GM21381 (cell line): ENCODE measurements around the gene MYOM3.

Experiments used
- ATAC-seq: cut with Tn5 transposase; IDR thresholded peaks from one replicate; pipeline ENCODE4 v1.9.1; 2021; ENCODE audit warnings: mild to moderate bottlenecking, moderate library complexity; ENCODE audit not compliant: unreplicated experiment

The MYOM3 gene

DNA sequence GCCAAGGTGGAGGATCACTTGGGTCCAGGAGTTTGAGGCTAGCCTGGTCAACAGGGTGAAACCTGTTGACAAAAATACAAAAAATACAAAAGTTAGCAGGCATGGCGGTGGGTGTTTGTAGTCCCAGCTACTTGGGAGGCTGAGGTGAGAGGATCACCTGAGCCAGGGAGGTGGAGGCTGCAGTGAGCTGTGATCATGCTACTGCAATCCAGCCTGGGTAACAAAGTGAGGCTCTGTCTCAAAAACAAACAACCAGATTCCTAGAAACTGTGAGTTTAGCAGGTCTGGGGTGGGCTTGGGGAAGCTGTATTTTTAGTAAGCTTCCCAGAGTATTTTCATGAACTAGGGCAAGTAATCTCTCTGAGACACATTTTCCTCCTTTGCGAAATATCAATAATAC is 5.2 kb upstream of the MYOM3 start:
- no peak for ATAC-seq

DNA sequence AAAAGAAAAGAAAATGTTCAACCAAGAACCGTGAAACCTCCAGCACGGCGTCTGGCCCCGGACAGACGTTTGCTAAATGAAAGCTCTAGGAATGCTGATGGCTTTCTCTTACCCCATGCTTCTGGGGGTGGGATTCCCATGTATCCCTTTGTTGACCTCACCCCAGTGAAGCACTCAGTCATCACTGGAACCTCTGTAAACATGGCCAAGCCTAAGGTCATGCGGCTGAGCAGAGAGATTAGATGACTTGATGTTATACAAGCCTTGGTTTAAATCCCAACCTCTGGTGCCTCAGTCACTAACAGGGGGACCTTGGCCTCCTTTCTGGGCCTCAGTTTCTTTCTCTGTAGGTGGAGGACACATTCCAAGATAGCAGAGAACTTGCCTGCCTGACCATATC is 2.8 kb upstream of the MYOM3 start:
- no peak for ATAC-seq

DNA sequence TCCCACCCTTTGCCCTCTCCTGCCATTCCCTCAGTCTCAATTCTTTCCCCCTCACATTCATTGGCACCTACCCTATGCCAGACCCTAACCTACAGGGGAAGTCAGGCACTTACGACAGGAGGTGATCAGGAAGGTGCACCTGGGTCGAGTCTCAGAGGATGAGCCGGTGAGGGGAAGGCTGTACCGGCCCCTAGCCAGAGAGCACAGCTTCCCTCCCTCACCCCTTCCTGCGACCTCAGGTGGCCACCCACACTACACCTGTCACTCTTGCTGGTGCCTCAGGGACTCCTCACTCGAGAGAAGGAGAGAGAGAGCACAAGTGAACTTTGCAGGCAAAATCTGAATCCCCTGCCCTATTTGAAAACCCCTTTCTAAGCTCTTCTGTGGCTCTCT is 1.7 kb upstream of the MYOM3 start:
- ATAC-seq: no peak

DNA sequence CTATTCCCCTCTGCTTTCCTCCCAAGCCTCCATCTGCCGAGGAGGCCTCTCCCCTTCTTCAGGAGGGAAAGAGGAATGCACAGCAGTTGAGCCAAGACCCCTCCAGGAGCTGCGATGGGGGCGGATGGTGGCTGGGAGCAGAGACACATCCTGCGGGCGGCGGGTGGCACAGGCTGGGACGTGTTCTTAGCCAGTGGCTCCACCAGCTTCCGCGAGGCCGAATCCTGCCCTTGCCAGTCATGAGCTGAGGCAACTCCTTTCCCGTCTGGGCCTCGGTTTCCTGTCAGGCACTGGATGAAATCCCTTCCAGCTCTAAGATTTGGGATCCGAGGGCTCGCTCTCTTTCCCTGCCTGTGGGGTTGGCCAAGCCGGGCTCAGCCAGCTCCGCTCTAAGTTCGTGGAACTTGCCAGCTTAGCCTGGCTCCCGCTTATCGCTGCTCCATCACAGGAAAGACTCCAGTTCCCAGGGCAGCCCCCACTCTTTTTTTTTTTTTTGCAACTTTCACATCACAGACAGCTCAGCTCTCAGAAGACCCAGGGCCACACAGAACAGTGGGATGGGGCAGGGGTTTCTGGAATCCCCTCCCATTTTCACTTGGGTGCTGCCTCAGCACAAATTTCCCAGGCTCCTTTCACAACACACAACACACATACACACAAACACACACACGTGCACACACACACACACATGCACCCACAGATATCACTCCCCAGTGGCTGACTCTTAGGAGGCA is 506 bp downstream of the MYOM3 start:
- no peak for ATAC-seq

DNA sequence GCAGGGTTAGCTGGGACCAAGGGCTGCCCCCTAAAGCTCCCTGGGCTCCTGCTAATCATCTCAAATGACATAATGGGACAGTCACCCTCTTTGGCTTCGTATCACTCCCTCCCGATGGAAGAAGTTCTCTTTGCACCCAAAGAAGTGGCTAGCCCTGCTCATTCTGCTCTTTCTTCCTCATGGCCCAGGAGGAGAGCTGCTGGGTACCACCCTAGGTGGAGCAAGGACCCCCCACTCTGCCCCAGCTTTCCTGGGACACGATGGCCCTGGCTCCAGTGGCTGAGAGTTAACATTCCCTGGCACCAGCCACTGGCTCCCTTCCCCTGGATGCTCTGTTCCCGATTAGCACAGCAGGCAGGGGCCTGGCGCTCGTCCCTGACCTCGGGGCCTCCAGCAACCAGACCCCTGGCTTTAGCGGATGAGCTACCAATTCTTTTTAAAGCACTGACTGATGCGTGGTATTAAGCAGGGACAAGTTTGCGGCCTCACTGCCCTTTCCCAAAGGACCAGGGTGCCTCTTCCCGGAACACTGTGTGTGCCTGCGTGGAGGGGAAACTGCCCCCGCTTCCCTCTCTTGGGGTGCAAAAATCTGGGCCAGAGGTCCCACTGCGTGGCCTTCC is 1.2 kb downstream of the MYOM3 start:
- ATAC-seq: no peak

DNA sequence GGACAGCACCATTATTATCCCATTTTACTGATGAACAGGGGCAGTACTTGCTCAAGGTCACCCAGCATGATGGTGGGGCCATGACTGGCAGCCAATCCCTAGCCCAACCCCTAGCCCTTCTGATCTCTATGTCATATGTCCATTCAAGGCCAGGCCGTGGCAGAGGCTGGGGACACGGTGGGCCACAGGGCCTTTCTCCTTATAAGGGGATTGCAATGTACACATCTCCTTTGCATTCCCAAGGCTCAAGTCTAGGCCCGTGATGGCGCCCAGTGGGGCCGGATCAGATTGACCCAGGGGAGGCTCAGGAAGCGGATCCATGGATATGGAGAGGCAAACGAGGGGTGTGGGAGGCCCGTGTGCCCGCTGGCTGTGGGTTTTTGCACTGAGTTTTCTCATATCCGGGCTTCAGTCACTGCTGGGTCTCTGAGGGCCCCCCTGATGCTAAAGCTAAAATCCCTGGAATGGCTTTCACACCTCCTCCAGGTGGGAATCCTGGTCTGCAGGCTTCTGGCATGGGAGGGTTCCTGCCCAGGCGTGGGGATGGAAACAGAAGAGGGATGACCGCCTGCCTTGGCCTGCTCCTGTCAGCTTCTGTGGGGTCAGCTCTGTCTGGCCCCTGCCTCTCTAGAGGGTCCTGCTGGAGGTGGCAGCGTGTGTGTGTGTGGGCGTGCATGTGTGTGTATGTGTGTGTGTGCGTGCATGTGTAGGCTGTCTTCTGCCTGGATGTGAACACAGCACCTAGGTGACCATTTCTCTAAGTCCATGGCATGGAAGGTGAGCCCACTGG is 2.1 kb downstream of the MYOM3 start:
- ATAC-seq: no peak

DNA sequence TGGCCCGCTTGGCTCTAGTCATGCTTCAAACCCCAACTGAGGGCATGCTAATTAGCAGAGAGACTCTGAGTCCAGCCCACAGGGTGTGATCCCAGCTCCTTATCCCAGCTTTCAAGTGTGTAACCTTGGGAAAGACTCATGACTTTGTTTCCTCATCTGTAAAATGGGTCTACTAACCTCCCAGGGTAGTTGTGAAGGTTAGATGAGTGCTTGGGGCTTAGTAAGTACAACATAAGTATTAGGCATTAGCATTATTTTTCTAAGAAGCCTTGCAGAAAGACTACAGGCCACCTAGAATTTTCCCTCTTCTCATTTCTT is 2.8 kb downstream of the MYOM3 start:
- ATAC-seq: no peak

DNA sequence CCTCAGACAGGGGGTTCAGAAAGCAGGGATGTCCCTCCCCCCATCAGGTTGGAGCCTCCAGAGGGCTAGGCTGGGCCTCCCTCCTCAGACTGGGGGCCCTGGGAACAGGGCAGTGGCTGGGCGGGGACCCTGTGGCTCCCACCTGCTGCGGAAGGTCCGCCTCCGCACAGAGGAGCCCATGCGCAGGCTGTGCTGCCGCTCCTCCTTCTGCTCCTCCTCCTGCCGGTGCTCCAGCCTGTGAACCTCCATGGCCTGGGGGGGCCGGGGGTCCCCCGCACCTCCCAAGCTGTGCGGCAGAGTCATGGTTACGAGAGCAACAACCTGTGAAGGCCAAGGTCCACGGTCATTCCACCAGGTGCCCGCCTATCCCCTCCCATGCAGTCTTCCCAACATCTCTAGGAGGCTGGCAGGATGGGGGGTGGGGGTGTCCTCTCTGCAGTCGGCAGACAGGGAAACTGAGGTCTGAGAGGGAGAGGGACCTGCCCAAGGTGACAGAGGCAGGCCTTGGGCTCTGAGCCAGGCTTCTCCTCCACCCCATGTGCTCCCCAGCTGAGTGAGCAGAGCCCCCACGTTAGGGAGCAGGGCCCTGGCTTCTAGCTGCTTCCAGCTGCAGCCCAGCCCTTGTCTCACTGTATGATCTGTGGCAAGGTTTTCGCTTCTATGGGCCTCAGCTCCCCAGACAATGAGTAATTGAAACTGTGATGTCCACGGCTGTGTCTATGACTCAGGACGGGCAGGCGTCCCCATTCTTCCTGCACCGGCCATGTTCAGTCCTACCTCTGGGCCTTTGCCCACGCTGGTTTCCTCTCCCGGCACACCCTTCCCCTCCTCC is 3.4 kb downstream of the MYOM3 start:
- ATAC-seq: no peak

DNA sequence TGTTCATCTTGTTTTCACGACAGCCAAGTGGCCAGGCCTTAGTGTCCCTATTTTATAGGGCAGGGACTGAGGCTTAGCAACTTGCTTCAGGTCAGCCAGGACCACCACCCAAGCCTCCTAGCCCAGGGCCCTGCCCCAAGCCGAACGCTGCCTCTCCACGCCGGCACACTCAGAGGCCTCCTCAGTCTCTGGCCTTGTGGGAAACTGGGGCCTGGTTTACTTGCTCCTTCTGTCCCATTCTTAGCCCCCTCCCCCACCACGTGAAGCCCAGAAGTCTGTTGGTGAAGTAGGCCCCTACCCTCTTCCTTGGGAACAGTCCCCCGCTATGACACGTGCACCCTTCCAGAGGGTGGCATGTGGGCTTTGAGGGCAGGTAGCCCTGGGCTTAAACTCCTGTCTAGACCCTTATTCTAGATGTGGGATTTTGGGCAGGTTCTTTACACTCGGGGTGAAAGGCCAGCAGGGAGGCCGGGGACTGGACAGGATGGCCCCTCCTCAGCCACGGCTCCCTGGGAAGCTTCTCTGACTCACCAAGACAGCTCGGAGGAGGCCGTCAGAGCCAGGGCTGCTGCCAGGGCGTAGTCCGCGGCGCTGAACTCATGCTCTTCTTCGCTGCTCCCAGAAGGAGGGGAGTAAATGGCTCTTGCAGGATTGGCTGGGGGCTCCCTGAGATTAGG is 4.3 kb downstream of the MYOM3 start:
- ATAC-seq: no peak

DNA sequence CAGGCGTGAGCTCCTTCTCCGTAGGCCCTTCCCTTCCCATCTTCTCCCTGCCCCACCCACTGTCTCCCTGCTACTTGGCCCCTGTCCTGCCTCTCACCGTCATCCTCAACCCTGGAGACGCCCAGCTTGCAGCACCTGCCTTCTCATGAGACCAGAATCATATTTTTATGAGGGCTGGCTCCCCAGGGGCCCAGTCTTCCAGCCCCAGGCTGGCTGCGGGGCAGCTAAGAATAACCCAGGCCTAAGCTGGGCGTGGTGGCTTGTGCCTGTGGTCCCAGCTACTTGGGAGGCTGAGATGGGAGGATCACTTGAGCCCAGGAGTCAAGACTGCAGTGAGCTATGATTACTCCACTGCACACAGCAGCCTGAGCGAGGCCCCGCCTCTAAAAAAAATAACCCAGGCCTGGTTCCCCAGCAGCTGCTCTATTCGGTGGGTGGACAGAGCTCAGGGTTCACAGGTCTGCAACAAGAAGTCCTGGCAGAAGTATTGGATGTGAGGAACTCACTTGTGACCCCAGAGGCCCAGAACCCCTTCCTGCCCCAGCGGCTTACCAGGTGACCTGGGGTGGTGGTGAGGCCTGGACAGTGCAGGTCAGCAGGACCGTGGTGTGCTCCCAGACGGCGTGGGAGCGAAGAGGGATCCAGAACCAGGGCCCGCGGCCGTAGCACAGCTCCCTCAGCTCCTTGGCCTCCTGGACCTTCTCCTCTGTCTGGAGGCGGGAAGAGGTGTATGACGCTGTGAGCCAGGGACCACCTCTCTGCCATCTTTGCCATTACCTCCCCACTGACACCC is 6.4 kb downstream of the MYOM3 start:
- ATAC-seq: no peak

DNA sequence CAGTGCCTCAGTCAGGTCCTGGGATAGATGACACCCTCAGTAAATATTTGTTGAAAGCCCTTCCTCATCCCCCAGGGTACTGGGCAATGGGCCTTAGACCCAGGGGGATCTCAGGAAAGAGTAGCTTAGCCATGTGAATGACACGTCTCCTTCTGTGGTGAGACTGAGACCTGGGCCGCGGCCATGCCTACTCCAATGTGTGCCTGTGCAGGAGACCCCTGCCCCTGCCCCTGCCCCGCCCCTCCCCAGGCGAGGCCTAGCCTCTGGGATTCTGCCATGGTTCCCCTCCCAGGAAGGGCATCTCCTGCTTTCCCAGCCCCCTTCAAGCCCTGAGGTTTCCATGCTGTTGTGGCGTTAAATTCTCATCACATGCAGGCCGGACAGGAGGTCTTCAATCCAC is 7.1 kb downstream of the MYOM3 start:
- no peak for ATAC-seq

DNA sequence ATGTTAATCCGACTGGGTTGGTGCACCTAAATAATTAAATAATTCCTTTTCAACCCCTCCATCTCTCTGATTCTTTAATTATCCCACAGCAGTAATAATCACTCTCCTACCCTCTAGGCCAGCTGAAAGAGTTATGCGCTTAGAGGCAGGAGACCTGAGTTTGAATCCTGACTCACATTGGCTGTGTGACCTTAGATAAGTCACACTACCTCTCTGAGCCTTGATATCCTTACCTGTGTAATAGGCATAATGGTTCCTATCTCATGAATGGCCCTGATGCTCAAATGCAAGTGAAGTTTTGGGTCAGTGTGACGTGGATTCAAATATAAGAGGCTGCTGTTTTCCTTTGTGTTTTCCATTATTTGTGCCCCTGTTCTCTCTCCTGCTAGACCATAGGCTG is 8.1 kb downstream of the MYOM3 start:
- ATAC-seq: no peak

DNA sequence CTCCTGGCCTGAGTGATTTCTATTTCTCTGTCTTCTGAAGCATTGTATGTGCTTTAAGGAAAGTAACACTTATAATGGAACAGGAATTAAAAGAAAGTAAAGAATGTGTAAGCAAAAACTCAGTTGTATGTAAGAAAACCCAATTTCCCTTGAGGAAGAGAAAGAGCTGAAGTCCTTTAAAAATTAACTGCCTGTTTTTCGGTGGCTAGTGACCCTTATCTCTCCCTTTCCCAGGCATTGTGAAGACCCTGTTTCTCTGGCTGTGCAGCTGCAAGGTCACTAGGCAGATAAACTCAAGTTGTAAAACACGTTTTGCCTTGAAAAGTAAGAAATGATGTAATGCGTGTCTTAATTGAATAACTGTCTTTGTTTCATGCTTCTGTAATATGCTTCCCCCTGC is 8.5 kb downstream of the MYOM3 start:
- no peak for ATAC-seq

DNA sequence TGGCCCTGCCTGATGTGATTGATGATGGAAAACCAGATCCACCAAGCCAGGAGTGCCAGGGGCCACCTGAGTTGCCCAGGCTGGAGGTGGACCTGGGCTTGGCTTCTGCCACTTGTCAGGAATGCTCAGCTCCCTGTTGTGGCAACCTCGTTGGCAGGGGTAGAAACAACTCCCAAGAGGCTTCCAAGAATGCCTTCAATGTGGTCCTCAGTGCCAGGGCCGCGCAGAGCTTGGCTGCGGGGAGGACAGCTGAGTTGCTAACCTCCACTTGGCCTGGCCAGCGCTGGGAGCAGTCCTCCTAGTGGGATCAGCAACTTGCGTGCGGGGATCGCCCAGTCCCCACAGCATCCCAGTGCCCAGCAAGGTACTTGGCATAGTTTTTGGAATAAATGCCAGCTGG is 9.0 kb downstream of the MYOM3 start:
- ATAC-seq: no peak

DNA sequence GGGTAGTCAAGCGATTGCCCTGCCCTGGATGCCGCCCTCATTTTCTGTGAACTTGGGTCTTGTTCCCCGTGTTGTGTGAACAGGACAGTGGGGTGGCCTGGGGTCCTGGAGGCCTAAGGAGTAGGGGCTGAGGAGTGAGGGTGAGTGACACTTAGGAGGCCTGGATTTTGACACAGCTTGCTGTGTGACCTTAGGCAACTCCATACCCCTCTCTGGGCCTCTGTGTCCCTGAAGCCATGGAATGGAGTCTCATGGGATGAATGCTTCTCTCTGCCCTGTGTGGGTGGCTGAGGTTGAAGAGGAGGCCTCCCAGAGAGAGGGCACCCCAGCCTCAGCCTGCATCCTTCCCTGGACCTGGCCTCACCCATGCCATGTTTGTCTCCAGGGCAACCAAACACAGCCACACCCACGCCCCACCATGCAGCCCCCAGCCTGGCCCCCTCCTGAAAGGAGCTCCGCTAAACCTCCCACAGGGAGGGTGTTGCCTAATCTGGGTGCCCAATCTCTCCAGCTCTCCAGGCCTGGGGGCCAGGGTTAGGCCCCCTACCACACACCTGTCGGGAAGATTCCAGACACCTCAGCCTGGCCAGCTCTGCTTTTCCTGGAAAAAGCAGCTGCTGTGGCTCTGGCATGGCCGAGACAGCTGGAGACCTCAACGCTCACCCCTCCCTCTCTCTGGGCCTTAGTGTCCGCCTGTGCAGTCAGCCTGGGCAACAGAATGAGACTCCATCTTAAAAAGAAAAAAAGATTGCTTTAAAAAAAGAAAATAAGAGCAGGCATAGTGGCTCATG is 9.9 kb downstream of the MYOM3 start:
- ATAC-seq: no peak

DNA sequence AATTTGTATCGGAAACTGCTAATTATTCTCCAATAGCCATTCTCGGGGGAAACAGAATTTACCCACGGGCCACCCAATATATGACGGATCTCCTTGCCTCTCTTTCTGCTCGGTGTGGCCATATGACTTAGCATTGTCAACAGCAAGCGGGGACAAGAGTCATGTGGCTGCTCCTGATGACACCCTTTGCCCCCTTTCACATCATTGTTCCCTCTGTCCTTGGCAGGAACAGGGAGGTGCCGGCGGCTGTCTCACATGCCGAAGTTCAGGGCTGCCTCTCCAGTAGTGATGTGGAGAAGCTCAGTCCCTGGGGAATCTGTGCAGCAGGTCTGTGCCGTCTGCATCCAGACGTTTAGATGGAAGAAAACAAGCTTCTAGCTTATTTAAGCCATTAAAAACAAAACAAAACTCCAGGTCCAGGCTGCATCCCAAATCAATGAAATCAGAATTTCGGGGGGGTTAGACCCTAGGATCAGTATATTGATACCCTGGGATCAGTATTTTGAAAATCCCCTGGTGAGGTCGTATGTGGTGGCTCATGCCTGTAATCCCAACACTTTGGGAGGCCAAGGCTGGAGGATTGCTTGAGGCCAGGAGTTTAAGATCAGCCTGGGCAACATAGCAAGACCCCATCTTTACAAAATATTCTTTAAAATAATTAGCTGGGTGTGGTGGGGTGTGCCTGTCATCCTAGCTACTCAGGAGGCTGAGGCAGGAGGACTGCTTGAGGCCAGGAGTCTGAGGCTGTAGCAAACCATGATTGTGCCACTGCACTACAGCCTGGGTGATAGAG is 10.8 kb downstream of the MYOM3 start:
- ATAC-seq: no peak

DNA sequence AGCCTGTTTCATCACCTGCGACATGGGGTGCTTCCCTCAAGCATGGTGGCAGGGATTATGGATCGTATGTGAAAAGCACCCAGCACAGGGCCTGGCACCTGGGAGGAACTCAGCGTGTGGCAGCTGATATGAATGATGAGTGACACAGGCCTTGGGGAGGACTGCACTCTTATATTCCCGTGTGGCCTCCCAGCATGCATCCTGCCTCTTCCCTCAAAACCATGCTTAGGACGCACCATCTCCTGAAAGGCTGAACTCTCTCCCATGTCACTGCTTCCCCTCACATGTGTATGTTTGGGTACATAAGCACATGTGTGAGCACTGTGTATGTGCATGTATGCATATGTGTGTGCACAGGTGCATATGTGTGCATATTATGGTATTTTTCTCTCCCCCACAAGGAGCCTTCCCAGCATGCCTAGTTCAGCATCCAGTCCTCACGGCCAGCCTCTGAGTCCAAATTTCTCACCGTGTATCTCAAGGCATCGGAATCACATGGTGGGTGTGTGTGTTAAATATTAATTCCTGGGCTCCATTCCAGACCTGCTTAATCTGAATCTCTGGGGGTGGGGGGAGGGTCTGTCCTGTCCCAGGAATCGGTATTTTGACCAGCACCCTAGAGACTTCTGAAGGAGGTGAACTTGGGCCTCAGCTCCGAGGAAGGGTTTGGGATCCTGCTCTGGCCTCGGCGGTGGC is 12.8 kb downstream of the MYOM3 start:
- no peak for ATAC-seq

DNA sequence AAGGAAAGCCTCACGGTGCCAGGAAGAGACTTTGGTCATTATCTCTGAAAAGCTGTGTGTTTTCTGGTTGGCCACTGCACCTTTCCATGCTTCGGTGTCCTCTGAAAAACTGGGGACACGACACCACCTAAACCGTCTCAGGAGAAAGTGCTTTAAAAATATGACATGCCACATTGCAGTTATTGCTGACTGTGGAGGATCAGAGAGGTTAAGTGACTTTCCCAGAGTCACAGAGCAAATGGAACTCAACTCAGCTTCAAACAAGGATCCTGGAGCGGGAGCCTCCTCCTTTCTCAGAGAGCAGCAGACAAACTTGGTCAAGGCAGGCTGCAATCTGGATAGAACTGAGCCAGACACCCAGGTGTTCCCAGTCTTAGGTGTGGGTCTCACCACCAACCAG is 13.8 kb downstream of the MYOM3 start:
- no peak for ATAC-seq
